NK-92 treated with Interleukin-12 subunit alpha and Interleukin-12 subunit beta, amount 100 ng/mL, for 24 hours (cell line): ENCODE results near the gene MED19.
"Not testable (repeated sequence)": the region's sequence is repeated elsewhere in the genome, so short reads cannot be mapped to it uniquely, and the experiment has no call there.

Experiments
- DNase-seq: peaks from one replicate; lab custom pipeline; 2025; lab: John Stamatoyannopoulos, UW

The MED19 gene

DNA sequence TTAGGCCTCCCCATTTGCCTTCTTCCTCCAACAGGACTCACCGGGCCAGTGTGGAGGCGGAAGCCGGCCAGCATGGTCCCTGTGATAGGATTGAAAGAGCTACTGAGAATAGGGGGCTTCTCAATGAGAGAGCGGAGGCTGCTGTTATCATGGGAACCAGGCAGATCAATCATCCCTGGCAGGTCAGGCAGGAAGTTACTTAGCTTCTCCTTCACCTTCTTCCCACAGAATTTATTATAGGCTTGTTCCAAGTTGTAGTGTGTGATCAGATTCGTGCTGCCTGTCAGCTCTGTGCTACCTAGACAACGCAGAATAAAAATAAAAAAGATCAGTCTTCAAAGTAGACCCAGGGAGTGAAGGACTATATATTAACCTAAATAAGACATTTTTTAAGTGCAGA, 7.1 kb downstream of the MED19 start:
- no peak for DNase-seq

GRCh38 chr11:57703341-57703740, 8.7 kb downstream of the MED19 start:
- DNase-seq, result no peak

DNA sequence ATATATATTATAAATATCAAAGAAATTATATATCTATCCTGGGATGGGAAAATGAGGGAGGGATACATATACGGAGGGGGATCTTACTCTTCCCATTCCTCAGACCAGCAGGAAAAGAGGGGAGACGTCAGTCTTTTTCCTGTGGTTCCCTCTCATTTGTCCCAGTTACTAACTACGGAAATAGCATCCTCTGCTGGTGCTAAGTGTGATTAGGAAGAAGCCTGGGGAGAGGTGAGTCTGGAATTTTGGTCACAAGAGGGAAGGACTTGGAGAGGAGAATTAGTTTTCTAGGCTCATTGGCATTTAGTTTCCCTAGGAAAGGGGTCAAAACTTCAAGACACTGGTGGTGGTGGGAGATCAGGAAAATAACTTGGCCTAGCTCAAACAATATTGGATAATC, 11.6 kb downstream of the MED19 start:
- DNase-seq, result no peak

- DNase-seq, result no peak
These were observed 12.2 kb downstream of the MED19 start for GRCh38 chr11:57699813-57700212.

DNA sequence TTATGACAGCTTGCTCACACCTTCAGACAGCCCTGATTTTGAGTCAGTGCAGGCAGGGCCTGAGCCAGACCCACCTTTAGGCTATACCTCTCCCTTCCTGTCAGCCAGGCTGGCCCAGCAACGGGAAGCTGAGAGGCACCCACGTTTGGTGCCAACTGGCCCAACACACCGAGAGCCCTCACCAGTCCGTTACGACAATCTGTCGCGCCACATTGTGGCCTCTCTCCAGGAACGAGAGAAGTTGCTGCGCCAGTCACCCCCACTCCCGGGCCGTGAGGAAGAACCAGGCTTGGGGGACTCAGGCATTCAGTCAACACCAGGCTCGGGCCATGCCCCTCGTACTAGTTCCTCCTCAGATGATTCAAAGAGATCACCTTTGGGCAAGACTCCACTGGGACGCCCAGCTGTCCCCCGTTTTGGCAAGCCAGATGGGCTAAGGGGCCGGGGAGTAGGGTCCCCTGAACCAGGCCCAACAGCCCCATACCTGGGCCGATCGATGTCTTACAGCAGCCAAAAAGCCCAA, 13.1 kb downstream of the MED19 start:
- DNase-seq, result no peak

- DNase-seq, result not testable (repeated sequence)
These were observed 21.5 kb downstream of the MED19 start for GRCh38 chr11:57690474-57690873.

DNA sequence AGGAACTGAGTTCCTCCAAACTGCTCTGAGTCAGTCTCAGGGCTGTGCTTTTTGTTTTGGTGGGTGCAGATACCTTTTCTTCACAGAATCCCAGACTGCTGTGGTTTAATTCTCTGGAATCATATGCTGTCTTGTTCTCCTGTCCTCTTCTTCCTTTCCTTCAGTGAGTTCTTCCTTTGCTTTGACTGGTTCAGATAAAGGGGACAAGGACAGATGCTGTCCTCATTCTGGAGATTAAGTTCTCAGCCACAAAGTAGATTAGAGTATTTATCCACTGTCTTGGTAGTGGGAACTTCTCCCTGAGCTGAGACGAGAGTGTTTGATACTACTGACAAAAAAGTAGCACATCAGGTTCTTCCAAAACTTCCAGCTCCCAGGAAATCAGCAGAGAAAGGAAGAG, 30.8 kb downstream of the MED19 start:
- no peak for DNase-seq

GRCh38 chr11:57680552-57680874, 31.5 kb downstream of the MED19 start:
- no peak for DNase-seq

- DNase-seq, result no peak
These were observed 32.6 kb downstream of the MED19 start for GRCh38 chr11:57679396-57679795.

- no peak for DNase-seq
These were observed 36.7 kb downstream of the MED19 start for GRCh38 chr11:57675176-57675941.

DNA sequence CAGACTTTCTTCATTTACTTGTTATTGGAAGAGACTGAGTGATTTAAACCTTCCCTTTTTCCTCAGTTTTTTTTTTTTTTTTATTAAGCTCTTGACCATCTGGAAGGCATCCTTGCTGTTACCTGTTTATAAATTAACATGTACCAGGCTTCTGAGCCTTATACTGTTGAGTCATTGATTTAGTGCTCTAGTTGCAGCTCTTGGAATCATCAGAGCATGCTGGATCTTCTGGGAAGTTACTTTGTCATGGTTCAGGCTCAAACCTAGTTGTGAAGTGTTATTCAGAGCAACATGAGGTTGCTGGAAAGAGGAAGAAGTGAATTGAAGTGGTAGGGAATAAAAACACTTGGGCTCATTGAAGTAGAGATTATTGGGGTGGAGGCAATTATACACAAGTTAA, 37.8 kb downstream of the MED19 start:
- DNase-seq, result no peak

DNA sequence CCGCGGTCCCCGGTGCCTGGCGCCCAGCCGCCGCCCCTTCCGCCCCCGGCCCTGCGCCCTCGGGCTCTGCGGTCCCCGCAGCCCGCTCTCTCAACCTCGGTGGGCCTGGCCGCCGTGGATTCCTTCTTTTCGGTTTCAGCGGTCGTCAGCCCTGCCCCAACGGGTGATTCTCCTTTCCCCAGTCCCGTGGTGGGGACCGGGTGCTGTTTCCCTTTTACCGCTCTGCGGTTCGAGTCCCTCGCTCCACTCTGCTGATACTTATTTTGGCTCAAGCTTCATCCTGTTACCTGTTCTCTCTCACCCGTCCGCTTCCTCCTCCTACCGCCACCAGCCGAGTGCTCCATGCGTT, 43.6 kb downstream of the MED19 start:
- peak; percentile 56 for DNase-seq

- peak; percentile 97 for DNase-seq
These were observed 44.1 kb downstream of the MED19 start, which contains the start of gene ZDHHC5 for GRCh38 chr11:57667736-57668433. Gene ZDHHC5 (plus strand): TSS chr11:57668114. CDS start chr11:57673091, 4,977 bp downstream.

DNA sequence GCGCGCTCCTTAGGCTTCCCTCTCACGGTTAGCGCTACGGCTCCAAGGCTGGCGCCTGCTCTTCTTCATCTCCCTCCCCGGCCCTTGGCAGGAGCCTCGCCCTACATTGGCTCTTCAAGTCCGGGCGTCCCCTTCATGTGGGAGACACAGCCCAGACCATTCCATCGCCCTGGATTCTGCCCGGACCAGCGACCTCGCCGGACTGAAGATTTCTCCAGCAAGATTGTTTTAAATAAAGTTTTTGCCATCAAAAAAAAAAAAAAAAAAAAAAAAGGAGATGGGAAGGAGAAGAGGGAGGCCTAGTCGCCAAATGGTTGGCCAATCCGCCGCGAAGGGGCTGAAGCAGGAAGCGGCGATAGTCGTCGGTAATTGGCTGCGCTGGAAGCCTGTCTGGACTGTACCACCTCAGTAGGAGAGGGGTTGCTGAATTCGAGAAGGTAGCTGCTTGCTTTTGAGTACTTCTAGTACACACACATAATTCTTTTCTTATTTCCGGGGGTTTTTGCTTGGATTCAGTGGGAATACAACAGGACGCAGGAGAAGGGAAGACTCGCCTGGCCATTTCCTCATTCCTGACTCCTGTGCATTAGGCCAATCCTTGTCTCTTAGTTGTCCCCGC, 44.8 kb downstream of the MED19 start:
- peak; percentile 91 for DNase-seq

DNA sequence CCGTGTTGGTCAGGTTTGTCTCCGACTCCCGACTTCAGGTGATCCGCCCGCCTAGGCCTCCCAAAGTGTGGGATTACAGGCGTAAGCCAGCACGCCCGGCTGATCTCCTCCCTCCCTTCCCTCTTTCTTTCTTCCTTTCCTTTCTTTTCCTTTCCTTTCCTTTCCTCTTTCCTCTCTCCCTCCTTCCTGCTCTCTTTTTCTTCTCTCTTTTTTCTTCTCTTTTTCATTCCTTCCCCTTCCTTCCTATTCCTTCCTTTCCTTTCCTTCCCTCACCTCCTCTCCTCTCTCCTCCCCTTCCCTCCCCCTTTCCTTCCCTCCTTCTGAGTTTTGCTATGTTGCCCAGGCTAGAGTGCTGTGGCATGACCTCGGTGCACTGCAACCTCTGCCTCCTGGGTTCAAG, 48.0 kb downstream of the MED19 start:
- no peak for DNase-seq

GRCh38 chr11:57662893-57663292, 49.1 kb downstream of the MED19 start:
- DNase-seq, result no peak

GRCh38 chr11:57659669-57660068, 52.3 kb downstream of the MED19 start:
- no peak for DNase-seq

DNA sequence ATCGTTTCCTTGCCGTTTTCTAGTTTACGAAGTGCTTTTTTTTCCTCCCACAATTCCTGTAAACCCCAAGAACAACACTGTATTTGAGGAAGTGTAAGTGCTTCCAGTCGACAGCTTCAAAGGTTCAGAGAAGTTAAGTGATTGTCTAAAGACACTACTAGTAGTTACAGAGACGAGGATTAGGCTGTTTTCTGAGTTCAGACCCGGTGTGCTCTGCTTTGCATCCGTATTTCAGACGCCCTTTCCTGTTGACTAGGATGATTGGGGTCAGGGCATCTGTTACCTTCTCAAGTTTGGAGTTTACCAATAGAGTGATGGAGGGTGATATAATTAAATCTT, 54.0 kb downstream of the MED19 start:
- no peak for DNase-seq

DNA sequence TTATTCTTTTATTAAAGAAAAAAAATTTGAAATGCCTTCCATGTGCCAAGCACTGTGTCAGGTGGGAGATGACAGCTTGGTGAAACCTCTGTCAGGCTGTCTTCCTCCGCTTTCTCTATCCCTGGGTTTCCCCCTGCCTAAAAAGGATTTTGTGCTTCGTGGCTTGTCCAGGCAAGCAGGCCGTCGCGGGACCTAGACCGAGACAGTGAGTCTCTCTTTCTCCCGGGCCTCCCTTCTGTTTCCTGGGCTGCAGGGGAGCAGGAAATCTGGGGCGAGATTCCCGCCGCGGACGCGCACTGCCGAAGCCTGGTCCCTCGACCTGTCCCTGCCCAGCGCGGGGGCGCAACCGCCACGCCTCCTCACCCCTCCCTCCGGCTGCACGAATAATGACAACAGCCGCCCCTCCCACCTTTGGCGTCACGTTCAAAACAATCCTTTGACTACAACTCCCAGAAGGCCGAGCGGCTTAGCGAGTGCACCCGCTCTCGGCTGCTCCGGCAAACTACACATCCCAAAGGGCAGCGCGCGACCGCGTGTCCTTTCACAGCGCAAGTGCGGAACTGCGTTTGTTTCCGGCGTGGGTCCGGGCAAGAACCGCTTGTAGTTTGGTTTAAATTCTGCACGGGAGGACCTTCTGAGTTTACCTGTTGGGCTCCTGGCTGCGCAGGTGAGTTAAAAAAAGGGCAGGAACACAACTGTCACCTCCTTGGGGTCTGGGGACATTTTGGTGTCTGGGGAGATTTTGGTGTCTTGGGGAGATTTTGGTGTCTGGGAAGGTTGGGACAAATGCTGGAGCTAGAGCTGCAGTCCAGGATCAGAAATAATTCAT, 54.6 kb downstream of the MED19 start, which contains the start of gene CLP1:
Gene CLP1 (plus strand): TSS at position 569 of the 829 bp plus-strand sequence. CDS start 1,715 bp downstream, outside the sequence.
- DNase-seq, result peak; percentile 98

- DNase-seq, result no peak
These were observed 55.2 kb downstream of the MED19 start for GRCh38 chr11:57656885-57657193.
